Motor neuron (in vitro differentiated cells): ENCODE results near the gene PPP2R2C. TPM values are rescaled to one million over a fixed set of nuclear protein-coding genes. Genes with fewer than 3 reads are reported as not detected.

Experiments used
- ATAC-seq, 8 experiments: fragments of 200-7000 bp; cut with Tn5 transposase; replicated peaks in 6 of 8; 2 replicates each; pipeline ENCODE4 v1.8.0; 2021; ENCODE audit warnings: mild to moderate bottlenecking in 8 of 8, moderate library complexity in 8 of 8
- H3K27ac ChIP-seq, 2 donors: fragments of 250-450 bp; sonication (Bioruptor Pico); 2 replicates each; pipeline ENCODE4 v1.9.0; 2021; ENCODE audit warnings: antibody characterized with exemption in 2 of 2, mild to moderate bottlenecking in 2 of 2, moderate library complexity in 1 of 2
- H3K4me1 ChIP-seq, 2 donors: fragments of 250-450 bp; sonication (Bioruptor Pico); replicated peaks in 1 of 2; 2 replicates each; pipeline ENCODE4 v1.6.1; 2021; ENCODE audit warnings: antibody characterized with exemption in 2 of 2, mild to moderate bottlenecking in 2 of 2, moderate library complexity in 1 of 2
- H3K4me3 ChIP-seq, 5 donors: fragments of 250-450 bp; sonication (Bioruptor Pico); 2 replicates each; pipeline ENCODE4 v1.9.0; 2021; ENCODE audit warnings: antibody characterized with exemption in 5 of 5, mild to moderate bottlenecking in 5 of 5, moderate library complexity in 4 of 5
- WGBS, 10 experiments: fragments of 450-650 bp; shearing (Covaris generic); methylation state at CpG; one replicate each; pipeline ENCODE4 v1.0.0; 2022; 5-methylcytosine and 5-hydroxymethylcytosine counted together
- in situ Hi-C, 9 experiments: fragments of 400-800 bp; cut with MboI; loops; one replicate each; pipeline ENCODE4 v1.15.0; 2021; ENCODE audit warnings: low sequenced_read_pairs in 9 of 9, low pct_unique_long_range_greater_than_20kb in 2 of 9; ENCODE audit not compliant: unreplicated experiment in 9 of 9
- total RNA-seq, 8 experiments: library from RNA; unstranded; fragments of 300-600 nt; gene quantifications; 2 replicates each; pipeline versions ENCODE4 v1.2.3 to v1.2.4, GENCODE V29; 2022

The PPP2R2C gene
- total RNA-seq, 8 experiments from 2014 or later, result 0.24 to 32.4 (median 4.9) TPM

DNA sequence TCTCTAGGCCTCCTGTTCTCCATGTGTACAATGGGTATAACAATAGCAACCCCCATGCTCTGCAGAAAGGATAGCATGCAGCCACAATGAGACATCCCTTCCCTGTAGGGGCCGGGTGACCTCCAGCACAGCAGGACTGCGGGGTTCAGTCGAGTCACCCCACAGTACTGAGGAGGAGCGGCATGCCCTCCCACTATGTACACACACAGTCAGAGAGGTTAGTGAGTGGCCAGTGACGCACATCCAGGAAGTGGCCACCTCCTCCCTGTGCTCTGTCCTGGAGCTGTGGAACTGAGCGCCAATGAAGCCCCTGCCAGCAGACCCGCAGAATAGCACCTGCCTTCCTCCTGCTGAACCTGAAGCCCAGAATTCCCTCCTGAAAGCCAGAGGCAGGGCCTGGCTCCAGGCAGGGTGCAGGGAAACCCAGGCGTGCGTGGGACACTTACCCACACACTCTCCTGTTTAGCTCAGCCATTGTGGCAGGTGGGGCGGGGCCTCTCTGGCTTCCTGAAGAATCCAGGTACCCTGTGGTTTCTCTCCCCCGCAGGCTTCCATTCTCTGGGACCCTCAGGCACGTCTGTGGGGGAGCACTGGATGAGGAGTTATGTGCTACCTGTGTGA, 152.8 kb downstream of the PPP2R2C start:
- in situ Hi-C loops, result loop anchor here in 4 of 9 experiments (10.0 to 25.0 kb wide), 3 partner anchors 65 to 332 kb away; no protein-coding TSS in a partner anchor

DNA sequence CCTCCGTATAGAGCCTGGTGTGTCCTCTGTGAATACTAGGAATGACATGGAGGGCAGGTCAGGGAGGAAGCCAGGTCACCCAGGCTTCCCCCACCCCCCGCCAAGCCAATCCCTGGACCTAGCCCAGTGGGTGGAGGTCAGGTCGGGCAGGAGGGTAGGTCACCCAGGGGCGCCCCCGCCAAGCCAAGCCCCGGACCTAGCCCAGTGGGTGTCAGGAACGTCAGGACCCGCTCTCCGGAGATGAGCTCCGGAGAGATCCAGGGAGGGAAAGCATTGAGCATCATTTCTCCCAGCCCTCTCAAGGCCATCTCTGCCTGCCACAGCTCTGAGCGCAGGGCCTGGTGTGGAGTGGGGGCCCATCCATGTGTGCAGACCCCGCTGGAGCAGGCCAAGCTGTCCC, 154.2 kb downstream of the PPP2R2C start:
- Histone ChIP-seq H3K27ac (no peak overlapping the region), H3K4me1 (no peaks in the 10 kb centered on the region), H3K4me3 (no peak overlapping the region)
- in situ Hi-C loops, result loop anchor here in 1 of 9 experiments (25.0 kb wide), 1 partner anchor 331 kb away; no protein-coding TSS in a partner anchor
- WGBS, 10 experiments, result 80 to 100% (median 88%) methylated on average over 1 to 7 of the region's 12 CpGs; no CpG with 5 or more reads in 7 of the 10 experiments
- ATAC-seq, result no peak

More for the DNA sequence above, 152.8 kb downstream of the PPP2R2C start:
- ATAC-seq, result no peak
- 0 to 100% (median 69%) methylated on average over 1 to 7 of the region's 12 CpGs; no CpG with 5 or more reads in 3 of the 10 experiments for WGBS, 10 experiments
- Histone ChIP-seq H3K4me3 (no peak overlapping the region), H3K4me1 (peaks cover 0 to under 1% of the 10 kb centered on the region in 2 donors), H3K27ac (no peak overlapping the region)

DNA sequence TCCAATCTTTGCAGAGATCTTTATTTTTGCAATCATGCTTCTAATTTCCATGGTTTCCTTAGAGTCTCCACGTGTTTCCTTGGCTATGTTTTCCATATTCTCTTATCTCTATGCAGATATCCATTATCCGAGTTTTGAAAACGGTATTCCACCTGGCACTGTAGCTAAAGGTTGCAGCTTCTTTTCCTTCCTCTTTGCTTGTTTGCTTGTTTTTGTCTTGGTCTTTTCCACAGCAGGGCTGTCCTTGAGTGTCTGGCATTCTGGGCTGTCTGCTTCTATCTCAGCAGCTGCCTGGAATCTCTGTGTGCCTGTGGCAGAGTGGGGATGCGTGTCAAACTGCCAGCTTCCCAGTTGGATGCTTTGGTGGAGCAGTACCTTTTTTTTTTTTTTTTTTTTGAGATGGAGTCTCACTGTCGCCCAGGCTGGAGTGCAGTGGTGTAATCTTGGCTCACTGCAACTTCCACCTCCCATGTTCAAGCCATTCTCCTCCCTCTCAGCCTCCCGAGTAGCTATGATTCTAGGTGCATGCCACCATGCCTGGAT, 155.9 kb downstream of the PPP2R2C start:
- Histone ChIP-seq H3K4me3 (no peak overlapping the region), H3K4me1 (no peaks in the 10 kb centered on the region), H3K27ac (no peak overlapping the region)
- in situ Hi-C loops, result loop anchor here in 1 of 9 experiments (25.0 kb wide), 1 partner anchor 329 kb away; no protein-coding TSS in a partner anchor
- WGBS, 10 experiments, result 31 to 89% (median 72%) methylated on average over 2 to 6 of the region's 6 CpGs; no CpG with 5 or more reads in 1 of the 10 experiments
- no peak for ATAC-seq

DNA sequence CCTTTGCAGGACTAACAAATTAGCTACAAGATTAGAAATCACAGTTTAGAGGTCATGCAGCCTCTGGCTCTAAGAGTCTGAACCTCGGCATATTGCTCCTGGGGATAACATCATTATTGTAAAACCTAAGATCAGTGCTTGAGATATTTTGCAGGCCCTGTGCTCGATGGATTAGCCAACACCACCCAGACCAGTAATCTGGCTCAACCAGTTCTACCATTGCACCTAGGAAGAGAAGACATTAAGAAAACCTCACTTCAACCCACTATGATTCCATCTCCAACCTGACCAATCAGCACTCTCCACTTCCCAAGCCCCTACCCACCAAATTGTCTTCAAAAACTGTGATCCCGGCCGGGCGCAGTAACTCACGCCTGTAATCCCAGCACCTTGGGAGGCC, 159.2 kb downstream of the PPP2R2C start:
- no peak for ATAC-seq
- in situ Hi-C loops, result loop anchor here in 1 of 9 experiments (25.0 kb wide), 1 partner anchor 326 kb away; no protein-coding TSS in a partner anchor
- H3K4me3 ChIP-seq, result no peak overlapping the region
- H3K4me1 ChIP-seq, result peaks cover 0 to 4% of the 10 kb centered on the region in 2 donors
- WGBS, 10 experiments, result 8 to 100% (median 60%) methylated on average over 1 to 2 of the region's 6 CpGs; no CpG with 5 or more reads in 4 of the 10 experiments
- no peak overlapping the region for H3K27ac ChIP-seq

DNA sequence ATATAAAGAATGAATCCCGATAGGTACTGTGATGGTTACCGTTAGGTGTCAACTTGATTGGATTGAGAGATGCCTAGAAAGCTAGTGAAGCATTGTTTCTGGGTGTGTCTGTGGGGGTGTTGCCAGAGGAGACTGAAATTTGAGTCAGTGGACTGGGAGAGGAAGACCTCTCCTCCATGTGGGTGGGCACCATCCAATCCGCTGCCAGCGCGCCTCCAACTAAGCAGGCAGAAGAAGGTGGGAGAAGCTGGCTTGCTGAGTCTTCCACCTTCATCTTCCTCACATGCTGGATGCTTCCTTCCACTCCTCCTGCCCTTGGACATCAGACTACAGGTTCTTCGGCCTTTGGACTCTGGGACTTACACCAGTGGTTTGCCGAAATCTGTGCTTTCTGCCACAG, 162.6 kb downstream of the PPP2R2C start:
- 40 to 90% (median 52%) methylated on average over 1 to 6 of the region's 7 CpGs; no CpG with 5 or more reads in 4 of the 10 experiments for WGBS, 10 experiments

DNA sequence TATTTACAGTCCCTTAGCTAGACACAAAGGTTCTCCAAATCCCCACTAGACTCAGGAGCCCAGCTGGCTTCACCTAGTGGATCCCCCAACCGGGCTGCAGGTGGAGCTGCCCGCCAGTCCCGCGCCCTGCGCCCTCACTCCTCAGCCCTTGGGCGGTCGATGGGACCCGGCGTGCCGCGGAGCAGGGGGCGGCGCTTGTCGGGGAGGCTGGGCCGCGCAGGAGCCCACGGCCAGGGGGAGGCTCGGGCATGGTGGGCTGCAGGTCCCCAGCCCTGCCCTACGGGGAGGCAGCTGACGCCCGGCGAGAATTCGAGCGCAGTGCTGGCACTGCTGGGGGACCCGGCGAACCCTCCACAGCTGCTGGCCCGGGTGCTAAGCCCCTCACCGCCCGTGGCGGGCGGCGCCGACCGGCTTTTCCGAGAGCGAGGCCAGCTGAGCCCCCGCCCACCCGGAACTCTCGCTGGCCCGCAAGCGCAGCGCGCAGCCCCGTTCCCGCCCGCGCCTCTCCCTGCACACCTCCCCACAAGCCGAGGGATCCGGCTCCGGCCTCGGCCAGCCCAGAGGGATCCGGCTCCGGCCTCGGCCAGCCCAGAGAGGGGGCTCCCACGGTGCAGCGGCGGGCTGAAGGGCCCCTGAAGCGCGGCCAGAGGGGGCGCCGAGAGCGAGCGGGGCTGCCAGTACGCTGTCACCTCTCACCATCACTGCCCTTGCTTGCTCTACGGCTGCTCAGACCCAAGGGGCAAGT, 163.3 kb downstream of the PPP2R2C start:
- 0 to 25% (median 20%) methylated on average over 1 to 14 of the region's 65 CpGs; no CpG with 5 or more reads in 7 of the 10 experiments for WGBS, 10 experiments
- H3K4me3 ChIP-seq, result peak overlapping the region; percentile 13 to 53 (median 43)

More for the DNA sequence above, 162.6 kb downstream of the PPP2R2C start:
- Histone ChIP-seq H3K4me1 (peaks cover 0 to 4% of the 10 kb centered on the region in 2 donors), H3K27ac (no peak overlapping the region), H3K4me3 (peak overlapping the region in 4 of 5 donors; percentile 36 to 53 (median 45))
- in situ Hi-C loops, result loop anchor here in 1 of 9 experiments (25.0 kb wide), 1 partner anchor 322 kb away; no protein-coding TSS in a partner anchor
- no peak for ATAC-seq

DNA sequence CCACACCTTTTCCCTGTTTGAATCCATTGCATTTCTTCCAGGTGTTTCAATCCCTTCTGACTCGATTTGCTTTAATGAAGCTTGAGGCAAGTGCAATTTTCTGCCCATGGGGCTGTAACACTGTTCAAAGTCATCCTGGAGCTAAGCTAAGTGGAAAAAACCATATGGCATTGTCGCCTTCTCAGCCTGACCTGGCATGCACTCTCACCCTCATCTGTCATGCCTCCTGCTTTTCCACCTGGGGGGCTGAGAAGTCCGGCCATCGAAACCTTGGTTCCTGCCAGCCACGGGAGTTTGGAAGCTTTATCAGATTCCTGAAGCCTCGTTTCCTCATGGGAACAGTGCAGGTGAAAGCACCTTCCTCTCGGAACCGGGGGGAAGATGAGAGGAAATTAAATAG, 164.5 kb downstream of the PPP2R2C start:
- WGBS, 10 experiments, result 29 to 95% (median 88%) methylated on average over 1 to 8 of the region's 8 CpGs; no CpG with 5 or more reads in 3 of the 10 experiments
- Histone ChIP-seq H3K4me1 (peaks cover 0 to 4% of the 10 kb centered on the region in 2 donors), H3K27ac (no peak overlapping the region), H3K4me3 (no peak overlapping the region)
- ATAC-seq, result no peak
- in situ Hi-C loops, result loop anchor here in 1 of 9 experiments (25.0 kb wide), 1 partner anchor 321 kb away; no protein-coding TSS in a partner anchor

More for the DNA sequence above, 163.3 kb downstream of the PPP2R2C start:
- H3K4me1 ChIP-seq, result peaks cover 0 to 4% of the 10 kb centered on the region in 2 donors
- ATAC-seq, result peak; percentile 36 to 91 (median 88)
- H3K27ac ChIP-seq, result peak overlapping the region; percentile 13 to 77
- in situ Hi-C loops, result loop anchor here in 1 of 9 experiments (25.0 kb wide), 1 partner anchor 322 kb away; no protein-coding TSS in a partner anchor

DNA sequence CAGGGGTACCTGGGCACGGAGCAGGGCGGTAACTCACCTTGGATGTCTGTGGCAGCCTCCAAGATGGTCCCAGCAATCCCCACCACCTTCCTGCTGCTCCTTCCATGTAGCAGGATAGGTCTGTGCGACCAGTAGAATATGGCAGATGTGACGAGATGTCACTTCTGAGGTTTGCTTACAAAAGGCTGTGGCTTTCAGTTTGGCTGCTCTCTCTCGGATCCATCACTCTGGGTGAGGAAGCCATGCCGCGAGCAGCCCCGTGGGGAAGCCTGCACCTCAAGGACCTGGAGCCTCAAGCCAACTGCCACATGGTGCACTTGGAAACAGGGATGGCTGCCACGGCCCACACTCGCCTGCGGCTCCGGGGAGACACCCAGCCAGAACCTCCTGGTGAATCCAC, 165.2 kb downstream of the PPP2R2C start:
- ATAC-seq, result no peak
- Histone ChIP-seq H3K4me1 (peaks cover 0 to 4% of the 10 kb centered on the region in 2 donors), H3K4me3 (no peak overlapping the region), H3K27ac (no peak overlapping the region)
- in situ Hi-C loops, result loop anchor here in 1 of 9 experiments (25.0 kb wide), 1 partner anchor 320 kb away; no protein-coding TSS in a partner anchor
- 20 to 100% (median 86%) methylated on average over 2 to 5 of the region's 12 CpGs; no CpG with 5 or more reads in 6 of the 10 experiments for WGBS, 10 experiments

DNA sequence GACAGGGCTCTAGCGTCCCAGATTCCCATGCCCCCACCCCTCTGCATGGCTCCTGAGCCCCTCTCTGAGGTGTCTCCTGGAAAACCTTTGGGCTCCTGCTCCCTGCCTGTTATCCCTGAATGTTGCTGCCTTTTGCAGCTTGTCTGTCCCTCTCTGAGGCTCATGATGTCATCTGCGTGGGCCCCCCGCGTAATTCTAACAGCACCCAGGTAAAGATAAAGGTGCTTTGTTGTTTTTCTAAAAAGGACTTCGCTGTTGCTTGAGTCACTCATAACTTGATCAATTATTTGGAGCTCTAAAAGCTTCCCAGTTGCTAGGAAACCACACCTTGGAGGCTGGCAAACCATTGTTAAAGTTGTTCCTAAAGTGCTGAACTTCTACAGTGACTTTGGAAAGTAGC, 166.1 kb downstream of the PPP2R2C start:
- in situ Hi-C loops, result loop anchor here in 1 of 9 experiments (25.0 kb wide), 1 partner anchor 319 kb away; no protein-coding TSS in a partner anchor
- H3K4me1 ChIP-seq, result peaks cover 0 to 4% of the 10 kb centered on the region in 2 donors
- H3K4me3 ChIP-seq, result no peak overlapping the region
- 13 to 90% (median 78%) methylated on average over 1 to 5 of the region's 5 CpGs; no CpG with 5 or more reads in 4 of the 10 experiments for WGBS, 10 experiments
- H3K27ac ChIP-seq, result no peak overlapping the region
- ATAC-seq, result no peak

DNA sequence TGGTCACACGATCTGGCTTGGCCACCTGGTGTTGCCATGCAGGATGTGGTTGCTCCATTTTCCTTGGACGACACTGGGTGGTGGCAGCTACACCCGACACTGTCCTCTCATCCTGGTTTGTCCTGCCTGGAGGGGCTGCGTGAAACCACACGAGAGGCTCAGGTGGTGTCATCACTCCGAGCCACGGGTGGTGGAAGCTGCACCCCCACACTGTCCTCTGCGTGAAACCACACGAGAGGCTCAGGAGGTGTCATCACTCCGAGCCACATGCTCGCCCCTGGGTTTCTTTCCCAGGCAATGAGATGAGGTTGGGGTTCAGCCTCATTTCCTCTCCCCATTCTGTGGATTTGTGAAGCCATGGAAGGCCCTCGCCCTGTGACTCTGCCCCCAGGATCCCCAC, 168.5 kb downstream of the PPP2R2C start:
- no peak for ATAC-seq
- no peaks in the 10 kb centered on the region for H3K4me1 ChIP-seq
- 50 to 100% (median 95%) methylated on average over 1 to 4 of the region's 12 CpGs; no CpG with 5 or more reads in 6 of the 10 experiments for WGBS, 10 experiments
- in situ Hi-C loops, result loop anchor here in 1 of 9 experiments (25.0 kb wide), 1 partner anchor 317 kb away; no protein-coding TSS in a partner anchor
- no peak overlapping the region for H3K27ac ChIP-seq
- no peak overlapping the region for H3K4me3 ChIP-seq

DNA sequence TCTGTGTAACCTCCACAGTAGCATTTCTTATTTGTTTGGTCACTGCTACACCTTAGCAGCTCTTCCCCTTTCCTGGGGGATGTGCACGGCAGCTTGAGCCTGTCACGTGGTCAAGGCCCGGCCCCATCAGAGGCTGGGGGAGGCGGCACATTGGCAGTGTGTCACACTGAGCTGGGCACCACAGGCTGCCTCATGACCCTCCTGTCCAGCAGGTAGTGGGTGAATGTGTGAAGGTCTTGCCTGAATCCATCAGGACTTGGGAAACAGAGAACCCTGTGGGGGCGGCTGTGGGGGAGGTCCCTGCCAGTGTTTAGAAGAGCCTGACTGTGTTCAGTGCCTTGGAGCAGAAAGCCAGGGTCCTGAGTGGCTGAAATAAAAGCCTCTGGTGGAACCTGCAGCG, 169.5 kb downstream of the PPP2R2C start:
- Histone ChIP-seq H3K27ac (no peak overlapping the region), H3K4me1 (no peaks in the 10 kb centered on the region), H3K4me3 (no peak overlapping the region)
- ATAC-seq, result no peak
- in situ Hi-C loops, result loop anchor here in 1 of 9 experiments (25.0 kb wide), 1 partner anchor 316 kb away; no protein-coding TSS in a partner anchor
- 64 to 100% (median 100%) methylated on average over 1 to 4 of the region's 6 CpGs; no CpG with 5 or more reads in 3 of the 10 experiments for WGBS, 10 experiments

DNA sequence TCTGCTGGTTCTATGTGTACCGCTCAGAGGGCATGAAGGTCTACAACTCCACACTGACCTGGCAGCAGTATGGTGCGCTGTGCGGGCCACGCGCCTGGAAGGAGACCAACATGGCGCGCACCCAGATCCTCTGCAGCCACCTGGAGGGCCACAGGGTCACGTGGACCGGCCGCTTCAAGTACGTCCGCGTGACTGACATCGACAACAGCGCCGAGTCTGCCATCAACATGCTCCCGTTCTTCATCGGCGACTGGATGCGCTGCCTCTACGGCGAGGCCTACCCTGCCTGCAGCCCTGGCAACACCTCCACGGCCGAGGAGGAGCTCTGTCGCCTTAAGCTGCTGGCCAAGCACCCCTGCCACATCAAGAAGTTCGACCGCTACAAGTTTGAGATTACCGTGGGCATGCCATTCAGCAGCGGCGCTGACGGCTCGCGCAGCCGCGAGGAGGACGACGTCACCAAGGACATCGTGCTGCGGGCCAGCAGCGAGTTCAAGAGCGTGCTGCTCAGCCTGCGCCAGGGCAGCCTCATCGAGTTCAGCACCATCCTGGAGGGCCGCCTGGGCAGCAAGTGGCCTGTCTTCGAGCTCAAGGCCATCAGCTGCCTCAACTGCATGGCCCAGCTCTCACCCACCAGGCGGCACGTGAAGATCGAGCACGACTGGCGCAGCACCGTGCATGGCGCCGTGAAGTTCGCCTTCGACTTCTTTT, 170.5 kb downstream of the PPP2R2C start:
- H3K4me1 ChIP-seq, result no peaks in the 10 kb centered on the region
- no peak for ATAC-seq
- in situ Hi-C loops, result loop anchor here in 1 of 9 experiments (25.0 kb wide), 1 partner anchor 315 kb away; no protein-coding TSS in a partner anchor
- no peak overlapping the region for H3K27ac ChIP-seq
- WGBS, 10 experiments, result 89 to 97% (median 94%) methylated on average over 10 to 27 of the region's 55 CpGs; no CpG with 5 or more reads in 4 of the 10 experiments
- no peak overlapping the region for H3K4me3 ChIP-seq
